ENCODE data around the gene AGFG1.

- TF ChIP-seq CTCF (IDR thresholded peaks at IDR 0.05), result no peak
- no peak for TF ChIP-seq POLR2A (IDR thresholded peaks at IDR 0.05)
These were observed 11.9 kb upstream of the AGFG1 start for GRCh38 chr2:227460070-227460485.

All from heart left ventricle (tissue), 13 donors.